ENCODE results near the gene ARHGAP25. TPM values are rescaled to one million over a fixed set of nuclear protein-coding genes. Genes with fewer than 3 reads are reported as not detected.

ARHGAP25 gene
- total RNA-seq, 1 experiment from 2014 or later = 0.27 TPM

DNA sequence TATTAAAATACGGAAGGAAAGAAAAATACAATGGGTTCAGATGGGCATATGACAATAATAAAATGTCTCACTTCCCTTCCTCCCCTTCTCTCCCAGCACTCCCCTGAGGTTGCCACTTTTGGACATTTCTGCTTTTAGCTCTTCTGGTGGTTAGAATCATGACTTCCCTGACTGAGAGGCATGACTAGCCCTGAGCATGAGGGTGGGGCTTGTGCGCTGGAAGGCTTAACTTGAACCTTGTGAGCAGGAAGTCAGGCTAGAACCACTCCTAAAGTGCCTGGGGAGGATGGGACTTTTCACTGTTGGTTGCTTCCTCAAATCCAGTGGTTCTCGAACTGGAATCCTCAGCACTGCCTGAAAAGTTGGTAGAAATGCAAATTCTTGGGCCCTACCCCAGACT lies 19.7 kb upstream of the ARHGAP25 start:
- H3K9me2 ChIP-seq (ENCODE audit: insufficient read depth) = no peaks in the 10 kb centered on the region
- H3K36me3 ChIP-seq (ENCODE audit: control insufficient read depth in 1 of 2, insufficient read depth in 2 of 2, low read length in 2 of 2) = no peaks in the 10 kb centered on the region
- no TSS peak for BruUV-seq (replicated peaks)
- no peak for TF ChIP-seq SP1 (IDR thresholded peaks at IDR 0.05; ENCODE audit: low read depth)
- TF ChIP-seq JUND (IDR thresholded peaks at IDR 0.05) = no peak
- TF ChIP-seq, protein P1, sequence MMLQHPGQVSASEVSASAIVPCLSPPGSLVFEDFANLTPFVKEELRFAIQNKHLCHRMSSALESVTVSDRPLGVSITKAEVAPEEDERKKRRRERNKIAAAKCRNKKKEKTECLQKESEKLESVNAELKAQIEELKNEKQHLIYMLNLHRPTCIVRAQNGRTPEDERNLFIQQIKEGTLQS (IDR thresholded peaks at IDR 0.05) = no peak
- TF ChIP-seq POLR2A (IDR thresholded peaks at IDR 0.05; ENCODE audit: borderline replicate concordance, extremely low read depth, insufficient read depth, insufficient read length) = no peak
- no peak for TF ChIP-seq POLR2AphosphoS5 (IDR thresholded peaks at IDR 0.05; ENCODE audit: low read depth, low read length)
- TF ChIP-seq EGR1 (IDR thresholded peaks at IDR 0.05; ENCODE audit: low read depth) = no peak
- no peak for TF ChIP-seq EZH2 (IDR thresholded peaks at IDR 0.05)
- TF ChIP-seq CBX3 (IDR thresholded peaks at IDR 0.05; ENCODE audit: low read depth) = no peak
- TF ChIP-seq TCF7L2 (IDR thresholded peaks at IDR 0.05; ENCODE audit: borderline replicate concordance, extremely low read depth, insufficient read depth, insufficient read length) = no peak
- TF ChIP-seq EZH2phosphoT487 (IDR thresholded peaks at IDR 0.05; ENCODE audit: borderline replicate concordance) = no peak
- no peak for TF ChIP-seq FOSL1 (IDR thresholded peaks at IDR 0.05; ENCODE audit: low read depth)
- no peak for TF ChIP-seq ZFX (IDR thresholded peaks at IDR 0.05)
- TF ChIP-seq YY1 (IDR thresholded peaks at IDR 0.05; ENCODE audit: extremely low read depth, insufficient replicate concordance, low read depth, low read length) = no peak
- no peak for TF ChIP-seq RAD21 (IDR thresholded peaks at IDR 0.05; ENCODE audit: low read depth)
- TF ChIP-seq SIN3A (IDR thresholded peaks at IDR 0.05; ENCODE audit: low read depth) = no peak
- no peak for TF ChIP-seq ZNF274 (IDR thresholded peaks at IDR 0.05; ENCODE audit: low read depth, low read length)
- TF ChIP-seq, protein P2, sequence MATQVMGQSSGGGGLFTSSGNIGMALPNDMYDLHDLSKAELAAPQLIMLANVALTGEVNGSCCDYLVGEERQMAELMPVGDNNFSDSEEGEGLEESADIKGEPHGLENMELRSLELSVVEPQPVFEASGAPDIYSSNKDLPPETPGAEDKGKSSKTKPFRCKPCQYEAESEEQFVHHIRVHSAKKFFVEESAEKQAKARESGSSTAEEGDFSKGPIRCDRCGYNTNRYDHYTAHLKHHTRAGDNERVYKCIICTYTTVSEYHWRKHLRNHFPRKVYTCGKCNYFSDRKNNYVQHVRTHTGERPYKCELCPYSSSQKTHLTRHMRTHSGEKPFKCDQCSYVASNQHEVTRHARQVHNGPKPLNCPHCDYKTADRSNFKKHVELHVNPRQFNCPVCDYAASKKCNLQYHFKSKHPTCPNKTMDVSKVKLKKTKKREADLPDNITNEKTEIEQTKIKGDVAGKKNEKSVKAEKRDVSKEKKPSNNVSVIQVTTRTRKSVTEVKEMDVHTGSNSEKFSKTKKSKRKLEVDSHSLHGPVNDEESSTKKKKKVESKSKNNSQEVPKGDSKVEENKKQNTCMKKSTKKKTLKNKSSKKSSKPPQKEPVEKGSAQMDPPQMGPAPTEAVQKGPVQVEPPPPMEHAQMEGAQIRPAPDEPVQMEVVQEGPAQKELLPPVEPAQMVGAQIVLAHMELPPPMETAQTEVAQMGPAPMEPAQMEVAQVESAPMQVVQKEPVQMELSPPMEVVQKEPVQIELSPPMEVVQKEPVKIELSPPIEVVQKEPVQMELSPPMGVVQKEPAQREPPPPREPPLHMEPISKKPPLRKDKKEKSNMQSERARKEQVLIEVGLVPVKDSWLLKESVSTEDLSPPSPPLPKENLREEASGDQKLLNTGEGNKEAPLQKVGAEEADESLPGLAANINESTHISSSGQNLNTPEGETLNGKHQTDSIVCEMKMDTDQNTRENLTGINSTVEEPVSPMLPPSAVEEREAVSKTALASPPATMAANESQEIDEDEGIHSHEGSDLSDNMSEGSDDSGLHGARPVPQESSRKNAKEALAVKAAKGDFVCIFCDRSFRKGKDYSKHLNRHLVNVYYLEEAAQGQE (IDR thresholded peaks at IDR 0.05; ENCODE audit: low read depth) = no peak
- TF ChIP-seq, protein P3, sequence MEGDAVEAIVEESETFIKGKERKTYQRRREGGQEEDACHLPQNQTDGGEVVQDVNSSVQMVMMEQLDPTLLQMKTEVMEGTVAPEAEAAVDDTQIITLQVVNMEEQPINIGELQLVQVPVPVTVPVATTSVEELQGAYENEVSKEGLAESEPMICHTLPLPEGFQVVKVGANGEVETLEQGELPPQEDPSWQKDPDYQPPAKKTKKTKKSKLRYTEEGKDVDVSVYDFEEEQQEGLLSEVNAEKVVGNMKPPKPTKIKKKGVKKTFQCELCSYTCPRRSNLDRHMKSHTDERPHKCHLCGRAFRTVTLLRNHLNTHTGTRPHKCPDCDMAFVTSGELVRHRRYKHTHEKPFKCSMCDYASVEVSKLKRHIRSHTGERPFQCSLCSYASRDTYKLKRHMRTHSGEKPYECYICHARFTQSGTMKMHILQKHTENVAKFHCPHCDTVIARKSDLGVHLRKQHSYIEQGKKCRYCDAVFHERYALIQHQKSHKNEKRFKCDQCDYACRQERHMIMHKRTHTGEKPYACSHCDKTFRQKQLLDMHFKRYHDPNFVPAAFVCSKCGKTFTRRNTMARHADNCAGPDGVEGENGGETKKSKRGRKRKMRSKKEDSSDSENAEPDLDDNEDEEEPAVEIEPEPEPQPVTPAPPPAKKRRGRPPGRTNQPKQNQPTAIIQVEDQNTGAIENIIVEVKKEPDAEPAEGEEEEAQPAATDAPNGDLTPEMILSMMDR (IDR thresholded peaks at IDR 0.05 in 2 of 3, conservative IDR thresholded peaks at IDR 0.05 in 1 of 3; ENCODE audit: borderline replicate concordance in 1 of 3, insufficient read depth in 1 of 3, low read depth in 2 of 3, low read length in 2 of 3) = no peak
- no peak for TF ChIP-seq CEBPB (IDR thresholded peaks at IDR 0.05; ENCODE audit: low read depth)
- TF ChIP-seq, protein P4, sequence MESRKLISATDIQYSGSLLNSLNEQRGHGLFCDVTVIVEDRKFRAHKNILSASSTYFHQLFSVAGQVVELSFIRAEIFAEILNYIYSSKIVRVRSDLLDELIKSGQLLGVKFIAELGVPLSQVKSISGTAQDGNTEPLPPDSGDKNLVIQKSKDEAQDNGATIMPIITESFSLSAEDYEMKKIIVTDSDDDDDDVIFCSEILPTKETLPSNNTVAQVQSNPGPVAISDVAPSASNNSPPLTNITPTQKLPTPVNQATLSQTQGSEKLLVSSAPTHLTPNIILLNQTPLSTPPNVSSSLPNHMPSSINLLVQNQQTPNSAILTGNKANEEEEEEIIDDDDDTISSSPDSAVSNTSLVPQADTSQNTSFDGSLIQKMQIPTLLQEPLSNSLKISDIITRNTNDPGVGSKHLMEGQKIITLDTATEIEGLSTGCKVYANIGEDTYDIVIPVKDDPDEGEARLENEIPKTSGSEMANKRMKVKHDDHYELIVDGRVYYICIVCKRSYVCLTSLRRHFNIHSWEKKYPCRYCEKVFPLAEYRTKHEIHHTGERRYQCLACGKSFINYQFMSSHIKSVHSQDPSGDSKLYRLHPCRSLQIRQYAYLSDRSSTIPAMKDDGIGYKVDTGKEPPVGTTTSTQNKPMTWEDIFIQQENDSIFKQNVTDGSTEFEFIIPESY (IDR thresholded peaks at IDR 0.05; ENCODE audit: extremely low read depth, insufficient replicate concordance, low read length) = no peak
- no peak overlapping the region for H3K4me2 ChIP-seq (ENCODE audit: low read length)
- no peaks in the 10 kb centered on the region for H4K20me1 ChIP-seq (ENCODE audit: insufficient read depth)
- H3K4me3 ChIP-seq (replicated peaks in 1 of 2; ENCODE audit: low read depth in 1 of 2, low read length in 2 of 2) = no peak overlapping the region
- ATAC-seq = 0 out of 2 replicates have a peak, but pooled peaks have one; percentile 12
- H3K9ac ChIP-seq (ENCODE audit: low read length) = no peak overlapping the region
- DNase-seq (ENCODE audit: low read depth, low spot score) = no peak
- no peaks in the 10 kb centered on the region for H3K79me2 ChIP-seq (ENCODE audit: insufficient read depth, low read length)
- peaks cover 13% of the 10 kb centered on the region for H3K27me3 ChIP-seq (ENCODE audit: insufficient read depth, low read length)
- ChIA-PET CTCF (interaction anchor here (1.2 to 2.1 kb wide), 3 partner anchors 210 to 251 kb away, joined by 3 to 9 read pairs (median 8); no protein-coding TSS in a partner anchor), RAD21 (ENCODE audit: low non-redundant PET in 1 of 2, low total read pairs in 2 of 2, uncharacterized antibody in 2 of 2, unreplicated experiment in 2 of 2) (no interaction called here), POLR2A (no interaction called here)
- peak overlapping the region; percentile 83 for H2AFZ ChIP-seq (ENCODE audit: low read depth, low read length, poor library complexity, severe bottlenecking)
- H3K27ac ChIP-seq (ENCODE audit: low read depth, low read length) = no peak overlapping the region
- no peaks in the 10 kb centered on the region for H3K9me3 ChIP-seq (ENCODE audit: control insufficient read depth in 1 of 2, insufficient read depth in 1 of 2, low read depth in 1 of 2, low read length in 2 of 2)
- H3K4me1 ChIP-seq (ENCODE audit: control insufficient read depth in 1 of 2, insufficient read depth in 2 of 2, low read length in 2 of 2) = no peaks in the 10 kb centered on the region
- intact Hi-C loops (cut with micrococcal nuclease) = loop anchor here (2.0 to 5.0 kb wide), 2 partner anchors 228 to 252 kb away; no protein-coding TSS in a partner anchor
